ENCODE results near the gene RNF13. TPM values are rescaled to one million over a fixed set of nuclear protein-coding genes. Genes with fewer than 3 reads are reported as not detected.

RNF13 gene
- total RNA-seq, 1 donor from 2014 or later = 49.9 TPM

GRCh38 chr3:149895339-149895738 is 82.3 kb downstream of the RNF13 start:
- no peak for TF ChIP-seq CTCF (IDR thresholded peaks at IDR 0.05; ENCODE audit: insufficient read depth, low read depth, low read length)
- TF ChIP-seq EZH2 (IDR thresholded peaks at IDR 0.05; ENCODE audit: insufficient read depth, low read length) = no peak
- H3K4me1 Mint-ChIP-seq (ENCODE audit: low read depth, unreplicated experiment) = peaks cover 8% of the 10 kb centered on the region
- Histone ChIP-seq H4K20me1 (ENCODE audit: insufficient read depth, low read length) (peaks cover 3% of the 10 kb centered on the region), H3K79me2 (ENCODE audit: insufficient read depth, low read length) (no peaks in the 10 kb centered on the region), H3K4me1 (ENCODE audit: insufficient read depth, low read length) (peaks cover 11% of the 10 kb centered on the region), H3K4me2 (ENCODE audit: low read length) (no peak overlapping the region), H3K9me3 (ENCODE audit: insufficient read depth, low read depth, low read length) (no peaks in the 10 kb centered on the region), H3K27me3 (ENCODE audit: insufficient read depth, low read length) (no peaks in the 10 kb centered on the region), H3K4me3 (ENCODE audit: insufficient read depth, low read depth, low read length) (no peak overlapping the region), H3K36me3 (ENCODE audit: insufficient read depth, low read length) (no peaks in the 10 kb centered on the region), H3K27ac (ENCODE audit: low read depth, low read length) (no peak overlapping the region), H3K9ac (ENCODE audit: low read length) (no peak overlapping the region), H2AFZ (ENCODE audit: low read depth, low read length) (no peak overlapping the region)
- H3K27ac Mint-ChIP-seq (ENCODE audit: unreplicated experiment) = no peak overlapping the region
- no peaks in the 10 kb centered on the region for H3K9me3 Mint-ChIP-seq (ENCODE audit: unreplicated experiment)
- no peak for FAIRE-seq
- no peaks in the 10 kb centered on the region for H3K36me3 Mint-ChIP-seq (ENCODE audit: low read depth, unreplicated experiment)
- no peak overlapping the region for H3K4me3 Mint-ChIP-seq (ENCODE audit: unreplicated experiment)
- no peak for DNase-seq (ENCODE audit: low read depth)
- no peaks in the 10 kb centered on the region for H3K27me3 Mint-ChIP-seq (ENCODE audit: low read depth, unreplicated experiment)

- Histone ChIP-seq H3K27me3 (ENCODE audit: insufficient read depth, low read length) (no peaks in the 10 kb centered on the region), H3K4me1 (ENCODE audit: insufficient read depth, low read length) (peaks cover 11% of the 10 kb centered on the region), H3K4me3 (ENCODE audit: insufficient read depth, low read depth, low read length) (no peak overlapping the region), H3K79me2 (ENCODE audit: insufficient read depth, low read length) (no peaks in the 10 kb centered on the region), H4K20me1 (ENCODE audit: insufficient read depth, low read length) (peaks cover 3% of the 10 kb centered on the region), H2AFZ (ENCODE audit: low read depth, low read length) (no peak overlapping the region), H3K36me3 (ENCODE audit: insufficient read depth, low read length) (no peaks in the 10 kb centered on the region), H3K27ac (ENCODE audit: low read depth, low read length) (no peak overlapping the region), H3K9me3 (ENCODE audit: insufficient read depth, low read depth, low read length) (no peaks in the 10 kb centered on the region), H3K9ac (ENCODE audit: low read length) (no peak overlapping the region), H3K4me2 (ENCODE audit: low read length) (no peak overlapping the region)
- H3K4me3 Mint-ChIP-seq (ENCODE audit: unreplicated experiment) = no peak overlapping the region
- FAIRE-seq = no peak
- DNase-seq (ENCODE audit: low read depth) = no peak
- TF ChIP-seq CTCF (IDR thresholded peaks at IDR 0.05; ENCODE audit: insufficient read depth, low read depth, low read length) (no peak), EZH2 (IDR thresholded peaks at IDR 0.05; ENCODE audit: insufficient read depth, low read length) (no peak)
- H3K4me1 Mint-ChIP-seq (ENCODE audit: low read depth, unreplicated experiment) = peaks cover 8% of the 10 kb centered on the region
- no peak overlapping the region for H3K27ac Mint-ChIP-seq (ENCODE audit: unreplicated experiment)
- H3K36me3 Mint-ChIP-seq (ENCODE audit: low read depth, unreplicated experiment) = no peaks in the 10 kb centered on the region
- no peaks in the 10 kb centered on the region for H3K9me3 Mint-ChIP-seq (ENCODE audit: unreplicated experiment)
- H3K27me3 Mint-ChIP-seq (ENCODE audit: low read depth, unreplicated experiment) = no peaks in the 10 kb centered on the region
These were observed 82.8 kb downstream of the RNF13 start for GRCh38 chr3:149895769-149896168.

GRCh38 chr3:149898771-149899170 is 85.8 kb downstream of the RNF13 start:
- no peaks in the 10 kb centered on the region for H3K36me3 ChIP-seq (ENCODE audit: insufficient read depth, low read length)
- Mint-ChIP-seq H3K4me3 (ENCODE audit: unreplicated experiment) (no peak overlapping the region), H3K9me3 (ENCODE audit: unreplicated experiment) (no peaks in the 10 kb centered on the region), H3K27ac (ENCODE audit: unreplicated experiment) (peak overlapping the region; percentile 59), H3K27me3 (ENCODE audit: low read depth, unreplicated experiment) (no peaks in the 10 kb centered on the region), H3K4me1 (ENCODE audit: low read depth, unreplicated experiment) (peaks cover 8% of the 10 kb centered on the region), H3K36me3 (ENCODE audit: low read depth, unreplicated experiment) (no peaks in the 10 kb centered on the region)
- peak overlapping the region; percentile 20 for H3K27ac ChIP-seq (ENCODE audit: low read depth, low read length)
- FAIRE-seq = peak; percentile 66
- H3K9ac ChIP-seq (ENCODE audit: low read length) = no peak overlapping the region
- H3K79me2 ChIP-seq (ENCODE audit: insufficient read depth, low read length) = no peaks in the 10 kb centered on the region
- TF ChIP-seq CTCF (IDR thresholded peaks at IDR 0.05; ENCODE audit: insufficient read depth, low read depth, low read length) (no peak), EZH2 (IDR thresholded peaks at IDR 0.05; ENCODE audit: insufficient read depth, low read length) (no peak)
- H3K27me3 ChIP-seq (ENCODE audit: insufficient read depth, low read length) = no peaks in the 10 kb centered on the region
- no peak overlapping the region for H2AFZ ChIP-seq (ENCODE audit: low read depth, low read length)
- H3K9me3 ChIP-seq (ENCODE audit: insufficient read depth, low read depth, low read length) = no peaks in the 10 kb centered on the region
- H3K4me2 ChIP-seq (ENCODE audit: low read length) = peak overlapping the region; percentile 16
- H4K20me1 ChIP-seq (ENCODE audit: insufficient read depth, low read length) = no peaks in the 10 kb centered on the region
- no peak overlapping the region for H3K4me3 ChIP-seq (ENCODE audit: insufficient read depth, low read depth, low read length)
- peak; percentile 85 for DNase-seq (ENCODE audit: low read depth)
- peaks cover 11% of the 10 kb centered on the region for H3K4me1 ChIP-seq (ENCODE audit: insufficient read depth, low read length)
